GM19324 (cell line): ENCODE results near the gene OR6N1.

Experiments
- ATAC-seq: cut with Tn5 transposase; IDR thresholded peaks from one replicate; pipeline ENCODE4 v1.9.1; 2021; ENCODE audit warnings: mild to moderate bottlenecking, moderate library complexity; ENCODE audit not compliant: unreplicated experiment, low FRiP score

The OR6N1 gene

GRCh38 chr1:158771950-158772866 is at the start of gene OR6N1:
Gene OR6N1, minus strand, starts transcription at chr1:158772195. Its CDS starts 5,513 bp downstream, at chr1:158766682.
- ATAC-seq = no peak

GRCh38 chr1:158821723-158822122 is 49.7 kb upstream of the OR6N1 start:
- ATAC-seq = no peak

- no peak for ATAC-seq
These were observed 47.8 kb upstream of the OR6N1 start for GRCh38 chr1:158819461-158820443.

GRCh38 chr1:158818975-158819431 is 47.0 kb upstream of the OR6N1 start:
- no peak for ATAC-seq

GRCh38 chr1:158818560-158818959 is 46.6 kb upstream of the OR6N1 start:
- no peak for ATAC-seq

DNA sequence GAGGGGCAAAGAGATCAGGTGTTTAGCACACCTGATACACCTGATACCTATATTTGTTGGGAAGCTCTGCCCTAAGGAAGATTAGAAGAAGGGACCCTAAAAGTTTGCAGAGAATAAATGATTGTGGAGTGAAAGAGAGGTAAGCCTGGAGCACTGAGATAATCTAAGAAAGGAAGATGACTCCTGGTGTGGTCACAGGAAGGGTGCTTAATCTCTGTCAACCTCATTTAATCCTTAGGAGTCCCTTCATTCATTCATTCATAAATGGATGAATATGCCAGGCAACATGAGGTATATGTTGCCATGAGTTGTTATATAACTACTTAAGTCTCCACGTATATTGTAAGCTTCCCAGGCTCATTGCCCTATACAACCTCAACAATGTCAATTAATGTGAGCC is 43.0 kb upstream of the OR6N1 start:
- no peak for ATAC-seq

- ATAC-seq = no peak
These were observed 41.2 kb upstream of the OR6N1 start for GRCh38 chr1:158813164-158813563.

GRCh38 chr1:158812336-158812735 is 40.3 kb upstream of the OR6N1 start:
- no peak for ATAC-seq

- no peak for ATAC-seq
These were observed 38.3 kb upstream of the OR6N1 start for GRCh38 chr1:158810311-158810710.

GRCh38 chr1:158809862-158810261 is 37.9 kb upstream of the OR6N1 start:
- no peak for ATAC-seq

DNA sequence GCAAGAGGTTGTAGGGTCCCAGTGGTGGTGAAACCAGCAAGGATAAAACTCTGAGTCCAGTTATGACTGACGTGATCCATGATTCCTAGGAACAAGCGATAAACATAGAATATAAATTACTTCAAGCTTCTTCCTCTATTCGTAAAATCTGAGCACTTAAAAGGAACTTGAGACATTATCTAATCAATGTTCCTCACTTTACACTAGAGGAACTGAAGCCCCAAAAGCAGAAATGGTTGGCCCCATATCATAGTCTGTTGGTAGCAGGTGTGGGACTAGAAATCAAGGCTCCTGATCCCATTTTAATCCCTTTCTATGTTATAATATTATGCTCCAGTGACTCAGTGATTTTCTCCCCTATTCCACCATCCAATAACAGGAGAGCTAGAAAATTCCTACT is 37.3 kb upstream of the OR6N1 start:
- no peak for ATAC-seq

DNA sequence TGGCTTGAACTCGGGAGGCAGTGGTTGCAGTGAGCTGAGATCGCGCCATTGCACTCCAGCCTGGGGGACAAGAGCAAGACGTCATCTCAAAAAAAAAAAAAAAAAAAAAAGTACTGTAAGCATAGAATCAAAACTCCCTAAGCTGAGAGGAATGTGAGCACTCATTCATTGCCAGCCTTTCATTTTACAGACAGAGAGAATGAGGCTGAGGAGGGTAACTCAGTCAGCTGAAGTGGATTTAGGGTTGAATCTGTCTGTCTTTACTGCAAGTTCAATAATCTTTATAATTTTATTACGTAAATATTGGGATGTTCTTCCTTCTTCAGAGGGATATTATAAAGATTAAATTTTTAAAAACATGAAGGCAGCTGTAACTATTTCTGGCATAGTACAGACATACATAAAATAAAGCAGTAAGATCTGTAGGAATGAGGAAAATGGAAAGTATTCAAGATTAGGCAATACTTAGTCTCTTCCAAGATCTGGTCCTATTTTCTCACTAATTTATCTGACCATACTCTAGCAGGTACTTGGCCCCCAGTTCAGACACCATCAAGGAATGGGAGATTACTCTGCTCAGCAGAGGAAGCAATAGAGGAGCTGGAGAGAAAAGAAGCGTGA is 35.0 kb upstream of the OR6N1 start:
- ATAC-seq = no peak

DNA sequence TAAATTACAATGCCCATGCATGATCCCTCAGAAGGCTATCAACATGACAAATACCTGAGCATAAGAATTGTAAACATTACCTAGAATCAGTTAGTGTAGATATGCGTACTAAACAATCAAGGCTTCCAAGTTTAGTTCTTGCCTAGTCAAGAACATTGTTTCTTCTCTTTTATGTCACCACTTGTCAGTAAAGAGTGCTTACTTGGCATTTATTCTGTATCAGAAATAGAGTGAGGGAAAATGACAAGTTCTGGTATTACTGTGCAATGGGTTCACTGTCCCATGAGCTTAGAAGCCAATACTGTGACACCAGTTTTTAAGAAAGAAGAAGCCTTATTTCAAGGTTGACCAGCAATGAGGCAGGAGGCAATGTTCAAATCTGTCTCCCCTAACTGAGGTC is 31.7 kb upstream of the OR6N1 start:
- ATAC-seq = no peak

- no peak for ATAC-seq
These were observed 29.4 kb upstream of the OR6N1 start for GRCh38 chr1:158801396-158801795.

DNA sequence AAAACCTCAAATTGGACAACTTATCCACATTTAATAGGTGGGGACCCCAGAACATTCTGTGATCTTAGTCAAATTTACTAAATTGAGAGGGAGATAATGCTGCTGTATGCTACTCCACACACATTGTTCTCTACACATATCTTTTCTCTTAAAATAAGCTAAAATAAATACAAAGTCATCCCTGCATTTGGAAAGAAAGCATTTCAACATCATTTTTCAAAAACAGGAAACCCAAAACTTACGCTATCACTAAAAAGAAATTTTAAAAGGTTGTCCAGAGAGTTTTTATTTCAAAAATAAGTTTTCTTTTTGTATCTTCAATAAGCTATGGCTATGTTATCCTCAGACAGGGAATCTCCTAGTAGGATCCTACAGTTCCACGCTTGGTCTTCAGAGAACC is 28.5 kb upstream of the OR6N1 start:
- no peak for ATAC-seq

- no peak for ATAC-seq
These were observed 27.7 kb upstream of the OR6N1 start for GRCh38 chr1:158799689-158800088.

- no peak for ATAC-seq
These were observed 26.5 kb upstream of the OR6N1 start for GRCh38 chr1:158798531-158798930.

- no peak for ATAC-seq
These were observed 22.3 kb upstream of the OR6N1 start for GRCh38 chr1:158794247-158794646.

DNA sequence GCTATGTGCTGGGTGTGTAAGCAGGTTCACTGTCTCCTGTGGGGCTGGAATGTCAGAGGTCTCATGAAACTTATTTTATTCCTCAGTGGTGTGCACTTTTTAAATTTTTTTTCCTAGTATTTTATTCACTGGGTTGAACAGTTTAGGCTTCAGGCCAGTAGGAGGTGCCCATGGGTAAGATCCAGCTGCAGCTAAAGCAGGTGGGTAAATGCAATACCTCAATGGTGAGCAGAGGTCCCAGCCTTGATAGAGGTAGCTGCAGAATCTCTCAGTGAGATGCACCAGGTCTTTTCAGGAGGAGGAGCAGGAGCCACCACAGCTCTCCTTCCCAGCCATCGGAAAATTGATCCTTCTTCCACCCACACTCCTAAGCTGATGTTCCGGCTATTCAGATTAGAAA is 21.6 kb upstream of the OR6N1 start:
- no peak for ATAC-seq

GRCh38 chr1:158781104-158781503 is 9.1 kb upstream of the OR6N1 start, which contains the start of gene OR6N2:
Gene OR6N2, minus strand, starts transcription at chr1:158781204. Its CDS starts 3,569 bp downstream, at chr1:158777635.
- ATAC-seq = no peak

DNA sequence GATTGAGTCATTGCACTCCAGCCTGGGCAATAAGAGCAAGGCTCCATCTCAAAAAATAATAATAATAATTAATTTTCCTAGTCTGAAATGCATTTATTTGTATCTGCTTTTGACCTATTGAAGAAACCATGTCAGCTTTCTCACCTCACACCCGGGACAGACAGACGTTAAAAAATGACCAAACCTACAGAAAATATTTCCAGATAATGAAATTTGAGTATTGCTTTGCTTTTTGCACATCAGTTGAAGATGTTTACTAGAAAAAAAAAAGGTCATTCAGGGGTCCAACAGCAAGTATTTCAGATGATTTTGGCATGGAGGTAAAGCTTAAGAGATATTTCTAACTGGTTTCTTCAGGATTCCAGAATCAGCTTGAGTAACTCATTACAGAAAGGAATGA is 17.6 kb downstream of the OR6N1 start, which contains the start of gene OR6K6:
TSS of gene OR6K6 (plus strand) at position 301 of the 400 bp plus-strand sequence. CDS start 168 bp downstream, outside the sequence.
- ATAC-seq = no peak
